CD4-positive, alpha-beta T cell treated with Interleukin-15 for 1 hour (primary cell): Measurements from ENCODE around the gene CXorf51A.
"Not testable (repeated sequence)": the region's sequence is repeated elsewhere in the genome, so short reads cannot be mapped to it uniquely, and the experiment has no call there.

ENCODE experiments used
- DNase-seq: peaks from one replicate; pipeline ENCODE4 v3.0.0-alpha.2; 2020

CXorf51A gene

GRCh38 chrX:146814644-146815043 lies at the start of gene CXorf51A:
Gene CXorf51A, minus strand, starts transcription at chrX:146814744. Its CDS starts 21 bp downstream, at chrX:146814723.
- DNase-seq, result not testable (repeated sequence)

- DNase-seq, result no peak
Measured at GRCh38 chrX:146863566-146863965, 49.0 kb upstream of the CXorf51A start.

GRCh38 chrX:146854281-146854680 lies 39.7 kb upstream of the CXorf51A start:
- no peak for DNase-seq

GRCh38 chrX:146831994-146832393 lies 17.4 kb upstream of the CXorf51A start:
- DNase-seq, result no peak

GRCh38 chrX:146809471-146809870 lies 5.1 kb downstream of the CXorf51A start, which contains the start of gene CXorf51B:
Gene CXorf51B, plus strand, starts transcription at chrX:146809771. Its CDS starts 21 bp downstream, at chrX:146809792.
- not testable (repeated sequence) for DNase-seq
